IMR-90 (cell line): ENCODE data around the gene ABCC3. TPM values are rescaled to one million over a fixed set of nuclear protein-coding genes. Genes with fewer than 3 reads are reported as not detected.

Source experiments
- ATAC-seq: fragments of 200-7000 bp; cut with Tn5 transposase; 2 replicates; pipeline ENCODE4 v1.9.1; 2020; ENCODE audit warnings: low read depth, mild to moderate bottlenecking, moderate library complexity
- BruUV-seq: library from RNA; stranded (reverse); fragments of 400-500 nt; replicated peaks from 2 replicates; lab custom pipeline; 2021; lab: Mats Ljungman, UMichigan
- CTCF ChIA-PET: fragments of 300-600 bp; formaldehyde crosslinking; extraction: SDS; loops from one replicate; lab custom pipeline; 2021; ENCODE audit warnings: antibody characterized with exemption; lab: Yijun Ruan, JAX
- POLR2A ChIA-PET: fragments of 300-600 bp; sonication (Branson Sonifier 250); formaldehyde crosslinking; loops from one replicate; lab custom pipeline; 2022; ENCODE audit warnings: antibody characterized with exemption; ENCODE audit not compliant: unreplicated experiment; lab: Charles Lee
- DNase-seq: peaks from one replicate; pipeline ENCODE4 v3.0.0; 2013
- H2AFZ ChIP-seq: replicated peaks from 2 replicates; pipeline ENCODE3; 2013; ENCODE audit warnings: low read length, mild to moderate bottlenecking; ENCODE audit not compliant: poor library complexity
- H2AK5ac ChIP-seq: 2 replicates; pipeline ENCODE4 v1.6.1; 2013; ENCODE audit warnings: low read depth, low read length, inconsistent platforms
- H2AK9ac ChIP-seq: replicated peaks from 2 replicates; pipeline ENCODE3; 2013; ENCODE audit warnings: mild to moderate bottlenecking, low read depth, low read length, moderate library complexity; ENCODE audit not compliant: poor library complexity
- H2BK120ac ChIP-seq: 2 replicates; pipeline ENCODE4 v1.6.1; 2013; ENCODE audit warnings: low read depth, low read length, inconsistent platforms
- H2BK15ac ChIP-seq: 3 replicates; pipeline ENCODE4 v1.6.1; 2013; ENCODE audit warnings: low read depth, low read length, inconsistent platforms
- H2BK20ac ChIP-seq: 2 replicates; pipeline ENCODE4 v1.6.1; 2013; ENCODE audit warnings: low read depth, mild to moderate bottlenecking, inconsistent platforms, low read length, moderate library complexity
- H2BK5ac ChIP-seq: 2 replicates; pipeline ENCODE4 v1.6.1; 2013; ENCODE audit warnings: mild to moderate bottlenecking, low read depth, low read length, inconsistent platforms; ENCODE audit not compliant: poor library complexity, severe bottlenecking
- H3K14ac ChIP-seq: replicated peaks from 2 replicates; pipeline ENCODE4 v1.6.1; 2013; ENCODE audit warnings: low read depth, low read length, inconsistent platforms
- H3K18ac ChIP-seq: 2 replicates; pipeline ENCODE4 v1.6.1; 2013; ENCODE audit warnings: low read depth, low read length, control low read depth
- H3K23ac ChIP-seq: 2 replicates; pipeline ENCODE4 v1.6.1; 2013; ENCODE audit warnings: low read depth, low read length, inconsistent platforms
- H3K27ac ChIP-seq: 2 replicates; pipeline ENCODE4 v1.5.1; 2013; ENCODE audit warnings: mild to moderate bottlenecking, control low read depth, low read length; ENCODE audit not compliant: insufficient read depth
- H3K27me3 ChIP-seq: 2 replicates; pipeline ENCODE4 v1.6.1; 2013; ENCODE audit warnings: low read length; ENCODE audit not compliant: control insufficient read depth, insufficient read depth
- H3K36me3 ChIP-seq: 2 replicates; pipeline ENCODE4 v1.6.1; 2013; ENCODE audit warnings: low read length, mixed read lengths; ENCODE audit not compliant: control insufficient read depth, insufficient read depth
- H3K4ac ChIP-seq: 2 replicates; pipeline ENCODE4 v1.6.1; 2013; ENCODE audit warnings: low read depth, low read length, inconsistent platforms
- H3K4me1 ChIP-seq: 2 replicates; pipeline ENCODE4 v1.6.1; 2013; ENCODE audit warnings: low read length, mixed read lengths; ENCODE audit not compliant: control insufficient read depth, insufficient read depth
- H3K4me2 ChIP-seq: 2 replicates; pipeline ENCODE4 v1.6.1; 2013; ENCODE audit warnings: low read depth, mild to moderate bottlenecking, control low read depth, low read length, moderate library complexity
- H3K4me3 ChIP-seq: 2 replicates; pipeline ENCODE4 v1.5.1; 2013; ENCODE audit warnings: low read depth, mild to moderate bottlenecking, control low read depth, low read length, moderate library complexity; ENCODE audit not compliant: insufficient read depth
- H3K56ac ChIP-seq: 2 replicates; pipeline ENCODE4 v1.6.1; 2013; ENCODE audit warnings: low read length, inconsistent platforms; ENCODE audit not compliant: insufficient read depth; ENCODE audit errors: extremely low read depth
- H3K79me1 ChIP-seq, 2 experiments: 2 replicates each; pipeline ENCODE4 v1.6.1; 2013; ENCODE audit warnings: low read length in 2 of 2, inconsistent platforms in 1 of 2, low read depth in 1 of 2
- H3K9ac ChIP-seq: 2 replicates; pipeline ENCODE4 v1.6.1; 2013; ENCODE audit warnings: low read depth, low read length, control low read depth
- H3K9me1 ChIP-seq: 2 replicates; pipeline ENCODE4 v1.6.1; 2013; ENCODE audit warnings: low read length, inconsistent platforms; ENCODE audit not compliant: insufficient read depth
- H3K9me3 ChIP-seq: 2 replicates; pipeline ENCODE4 v1.6.1; 2013; ENCODE audit warnings: low read length; ENCODE audit not compliant: control insufficient read depth, insufficient read depth
- H4K20me1 ChIP-seq: 2 replicates; pipeline ENCODE4 v1.6.1; 2013; ENCODE audit warnings: low read length, inconsistent platforms; ENCODE audit not compliant: insufficient read depth
- H4K5ac ChIP-seq: 2 replicates; pipeline ENCODE4 v1.6.1; 2013; ENCODE audit warnings: mild to moderate bottlenecking, low read depth, low read length, control low read depth
- H4K8ac ChIP-seq, 2 experiments: 2 replicates each; pipeline ENCODE4 v1.6.1; 2013; ENCODE audit warnings: low read depth in 2 of 2, low read length in 2 of 2, control low read depth in 1 of 2, inconsistent platforms in 1 of 2
- H4K91ac ChIP-seq: 2 replicates; pipeline ENCODE4 v1.6.1; 2013; ENCODE audit warnings: low read depth, low read length, inconsistent platforms; ENCODE audit not compliant: insufficient read depth
- BHLHE40 ChIP-seq: fragments of 150-350 bp; IDR thresholded peaks from 2 replicates; pipeline ENCODE4 v1.6.1; 2016; ENCODE audit warnings: mild to moderate bottlenecking, low read depth, low read length
- CHD1 ChIP-seq: IDR thresholded peaks from 2 replicates; pipeline ENCODE4 v1.6.1; 2012; ENCODE audit warnings: low read depth, low read length, improper control_type of control experiment
- MAFK ChIP-seq: IDR thresholded peaks from 2 replicates; pipeline ENCODE4 v1.6.1; 2012; ENCODE audit warnings: low read depth, low read length, improper control_type of control experiment
- NFE2L2 ChIP-seq: fragments of 150-350 bp; IDR thresholded peaks from 2 replicates; pipeline ENCODE4 v1.6.1; 2016; ENCODE audit warnings: low read depth, mild to moderate bottlenecking, low read length
- POLR2A ChIP-seq: IDR thresholded peaks from 2 replicates; pipeline ENCODE4 v1.6.1; 2012; ENCODE audit warnings: mild to moderate bottlenecking, low read depth, low read length
- RCOR1 ChIP-seq: IDR thresholded peaks from 2 replicates; pipeline ENCODE4 v1.6.1; 2012; ENCODE audit warnings: mild to moderate bottlenecking, low read length, improper control_type of control experiment; ENCODE audit not compliant: insufficient replicate concordance
- RFX5 ChIP-seq: IDR thresholded peaks from 2 replicates; pipeline ENCODE4 v1.8.0; 2012; ENCODE audit warnings: low read depth, mild to moderate bottlenecking, low read length, moderate library complexity
- WGBS, 2 experiments: methylation state at CpG; one replicate each; pipeline versions ENCODE4 v1.1.5 to v1.1.7; 2013; ENCODE audit warnings: missing lambda C conversion rate in 2 of 2; ENCODE audit not compliant: insufficient read length in 1 of 2; ENCODE audit errors: extremely low coverage in 2 of 2; 5-methylcytosine and 5-hydroxymethylcytosine counted together
- dilution Hi-C: fragments of 300-500 bp; cut with HindIII; formaldehyde crosslinking; loops from one replicate; pipeline ENCODE4 v1.14.3; 2018; ENCODE audit warnings: low sequenced_read_pairs; ENCODE audit not compliant: unreplicated experiment
- in situ Hi-C: fragments of 300-500 bp; cut with MboI; formaldehyde crosslinking; loops from 3 replicates; pipeline ENCODE4 v1.14.3; 2019; ENCODE audit warnings: low sequenced_read_pairs, inconsistent platforms, mixed read lengths
- intact Hi-C: fragments of 100-400 bp; cut with micrococcal nuclease; formaldehyde crosslinking; loops from 2 replicates; pipeline ENCODE4 v1.10.0; 2022
- polyA plus RNA-seq, 3 experiments: library from polyadenylated mRNA; depleted of rRNA; stranded (reverse); fragments of >200 nt; gene quantifications; 2 replicates each; pipeline ENCODE4 v1.2.3, GENCODE V29; 2012; ENCODE audit warnings: low replicate concordance in 1 of 3
- total RNA-seq: library from RNA; depleted of rRNA; stranded (reverse); fragments of >200 nt; gene quantifications from 2 replicates; pipeline ENCODE4 v1.2.3, GENCODE V29; 2012
- TF ChIP-seq, protein P1 (sequence below): conservative IDR thresholded peaks from 2 replicates; pipeline ENCODE4 v1.5.1; 2012; ENCODE audit warnings: mild to moderate bottlenecking, low read depth, low read length, improper control_type of control experiment

Gene ABCC3
- total and polyA plus RNA-seq, 2 of the 4 experiments (the other 2 are of a cell fraction) = 3.2 to 6.6 TPM

DNA sequence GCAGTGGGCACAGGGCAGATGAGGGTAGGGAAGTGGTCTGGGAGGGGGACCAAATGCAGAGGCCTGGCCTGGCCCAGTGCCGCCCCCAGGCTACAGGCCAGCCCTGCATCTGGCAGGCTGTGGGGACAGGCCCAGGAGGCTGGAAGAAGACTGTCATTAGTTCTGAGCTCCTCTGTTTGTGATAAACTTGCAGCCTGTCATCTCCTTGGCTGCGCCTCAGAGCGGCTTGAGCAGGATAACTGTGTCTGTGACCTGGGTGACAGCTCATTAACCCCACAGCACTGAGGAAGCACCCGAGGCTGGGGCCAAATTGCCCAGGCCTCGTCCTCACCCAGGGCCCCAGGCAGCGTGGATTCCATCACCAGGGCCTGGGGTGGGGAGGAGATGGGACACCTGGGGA lies 23.9 kb downstream of the ABCC3 start:
- intact Hi-C loops = no loop called here
- Histone ChIP-seq H4K8ac (peak overlapping the region in 1 of 2 experiments; percentile 24; a peak in 1 of 4 replicates), H3K14ac (no peak overlapping the region), H2AFZ (peak overlapping the region; percentile 40), H3K9ac (no peak overlapping the region), H3K27me3 (no peaks in the 10 kb centered on the region), H3K9me3 (no peaks in the 10 kb centered on the region), H4K20me1 (no peaks in the 10 kb centered on the region), H4K91ac (peak overlapping the region; percentile 23; the same call in 1 of the 2 replicates), H2AK5ac (peak overlapping the region; percentile 29; the same call in 1 of the 2 replicates), H3K18ac (no peak overlapping the region), H2BK120ac (peak overlapping the region; percentile 19; the same call in 1 of the 2 replicates), H3K9me1 (peaks cover 38% of the 10 kb centered on the region), H3K4ac (peak overlapping the region; percentile 98), H2BK5ac (peak overlapping the region; percentile 27), H3K27ac (no peak overlapping the region), H2BK20ac (no peak overlapping the region), H3K56ac (no peak overlapping the region), H3K23ac (no peak overlapping the region), H3K79me1 (peaks cover 0 to 18% of the 10 kb centered on the region in 2 experiments; a peak in 2 of 4 replicates), H3K4me1 (peaks cover 32% of the 10 kb centered on the region), H2AK9ac (peak overlapping the region; percentile 81), H3K4me2 (no peak overlapping the region), H2BK15ac (no peak overlapping the region), H3K4me3 (no peak overlapping the region), H3K36me3 (peaks cover 2% of the 10 kb centered on the region; the same call in 1 of the 2 replicates), H4K5ac (0 out of 2 replicates have a peak overlapping the region, but pooled peaks have one; percentile 2)
- BruUV-seq = no TSS peak
- in situ Hi-C loops = no loop called here
- DNase-seq (no peak), ATAC-seq (no peak)
- dilution Hi-C loops = no loop called here
- POLR2A ChIA-PET = no interaction called here
- CTCF ChIA-PET = no interaction called here
- WGBS, 2 experiments = 38% methylated on average over 4 of the region's 6 CpGs; no CpG with 5 or more reads in 1 of the 2 experiments
- TF ChIP-seq CHD1 (no peak), NFE2L2 (no peak), MAFK (no peak), POLR2A (no peak), RCOR1 (no peak), BHLHE40 (no peak), RFX5 (no peak)
- TF ChIP-seq, protein P1, sequence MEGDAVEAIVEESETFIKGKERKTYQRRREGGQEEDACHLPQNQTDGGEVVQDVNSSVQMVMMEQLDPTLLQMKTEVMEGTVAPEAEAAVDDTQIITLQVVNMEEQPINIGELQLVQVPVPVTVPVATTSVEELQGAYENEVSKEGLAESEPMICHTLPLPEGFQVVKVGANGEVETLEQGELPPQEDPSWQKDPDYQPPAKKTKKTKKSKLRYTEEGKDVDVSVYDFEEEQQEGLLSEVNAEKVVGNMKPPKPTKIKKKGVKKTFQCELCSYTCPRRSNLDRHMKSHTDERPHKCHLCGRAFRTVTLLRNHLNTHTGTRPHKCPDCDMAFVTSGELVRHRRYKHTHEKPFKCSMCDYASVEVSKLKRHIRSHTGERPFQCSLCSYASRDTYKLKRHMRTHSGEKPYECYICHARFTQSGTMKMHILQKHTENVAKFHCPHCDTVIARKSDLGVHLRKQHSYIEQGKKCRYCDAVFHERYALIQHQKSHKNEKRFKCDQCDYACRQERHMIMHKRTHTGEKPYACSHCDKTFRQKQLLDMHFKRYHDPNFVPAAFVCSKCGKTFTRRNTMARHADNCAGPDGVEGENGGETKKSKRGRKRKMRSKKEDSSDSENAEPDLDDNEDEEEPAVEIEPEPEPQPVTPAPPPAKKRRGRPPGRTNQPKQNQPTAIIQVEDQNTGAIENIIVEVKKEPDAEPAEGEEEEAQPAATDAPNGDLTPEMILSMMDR = no peak
